GM23248 (cell line): ENCODE measurements around the gene TBC1D3B.

ENCODE experiments used
- EZH2 ChIP-seq: fragments of 200-600 bp; sonication (generic); IDR thresholded peaks from 2 replicates; pipeline ENCODE4 v1.6.1; 2018; ENCODE audit warnings: antibody characterized with exemption, mild to moderate bottlenecking; ENCODE audit not compliant: insufficient read depth, poor library complexity, severe bottlenecking
- EZH2phosphoT487 ChIP-seq: fragments of 200-600 bp; sonication (generic); IDR thresholded peaks from 2 replicates; pipeline ENCODE4 v1.6.1; 2018; ENCODE audit warnings: antibody characterized with exemption, moderate library complexity, mild to moderate bottlenecking, low read depth; ENCODE audit not compliant: insufficient read depth

GRCh38 chr17:36133602-36134236, 42.7 kb downstream of the TBC1D3B start:
- TF ChIP-seq EZH2 (no peak), EZH2phosphoT487 (no peak)
